ENCODE results near the gene SRRM1.

SRRM1 gene

GRCh38 chr1:24640288-24640687 lies 2.8 kb upstream of the SRRM1 start:
- H3K4me2 ChIP-seq (ENCODE audit: low read length), result no peak overlapping the region

GRCh38 chr1:24641646-24642151 lies 1.4 kb upstream of the SRRM1 start:
- no peaks in the 10 kb centered on the region for H3K9me3 ChIP-seq (ENCODE audit: low read length)
- H3K4me2 ChIP-seq (ENCODE audit: low read length), result peak overlapping the region; percentile 72
- TF ChIP-seq EZH2 (IDR thresholded peaks at IDR 0.05; ENCODE audit: borderline replicate concordance, low read length) (no peak), CTCF (IDR thresholded peaks at IDR 0.05; ENCODE audit: low read length) (no peak)
- H4K20me1 ChIP-seq (ENCODE audit: insufficient read depth, low read length), result no peaks in the 10 kb centered on the region
- peaks cover 34% of the 10 kb centered on the region for H3K79me2 ChIP-seq (ENCODE audit: insufficient read depth, low read length)
- H3K27ac ChIP-seq (ENCODE audit: low read depth, low read length, poor library complexity, severe bottlenecking), result no peak overlapping the region
- peaks cover 19% of the 10 kb centered on the region for H3K36me3 ChIP-seq (ENCODE audit: insufficient read depth, low read length)
- H3K4me3 ChIP-seq (ENCODE audit: low read depth, low read length, poor library complexity, severe bottlenecking), result peak overlapping the region; percentile 69
- peaks cover 24% of the 10 kb centered on the region for H3K4me1 ChIP-seq (ENCODE audit: insufficient read depth, low read length, severe bottlenecking)
- H3K9ac ChIP-seq (ENCODE audit: low read length), result peak overlapping the region; percentile 81; the same call in 1 of the 2 replicates
- no peak overlapping the region for H2AFZ ChIP-seq (ENCODE audit: low read length)
- no peaks in the 10 kb centered on the region for H3K27me3 ChIP-seq (ENCODE audit: insufficient read depth, low read length)
- H3K9me2 ChIP-seq (ENCODE audit: low read depth, low read length), result no peaks in the 10 kb centered on the region
- H3F3A ChIP-seq (ENCODE audit: insufficient read depth, low read length), result no peaks in the 10 kb centered on the region

More at GRCh38 chr1:24640288-24640687, 2.8 kb upstream of the SRRM1 start:
- no peak overlapping the region for H3K4me3 ChIP-seq (ENCODE audit: low read depth, low read length, poor library complexity, severe bottlenecking)
- no peak overlapping the region for H3K27ac ChIP-seq (ENCODE audit: low read depth, low read length, poor library complexity, severe bottlenecking)
- H4K20me1 ChIP-seq (ENCODE audit: insufficient read depth, low read length), result no peaks in the 10 kb centered on the region
- H3K9me3 ChIP-seq (ENCODE audit: low read length), result no peaks in the 10 kb centered on the region
- no peak overlapping the region for H2AFZ ChIP-seq (ENCODE audit: low read length)
- H3K4me1 ChIP-seq (ENCODE audit: insufficient read depth, low read length, severe bottlenecking), result peaks cover 20% of the 10 kb centered on the region
- H3K27me3 ChIP-seq (ENCODE audit: insufficient read depth, low read length), result no peaks in the 10 kb centered on the region
- TF ChIP-seq EZH2 (IDR thresholded peaks at IDR 0.05; ENCODE audit: borderline replicate concordance, low read length), result no peak
- no peak for TF ChIP-seq CTCF (IDR thresholded peaks at IDR 0.05; ENCODE audit: low read length)
- no peak overlapping the region for H3K9ac ChIP-seq (ENCODE audit: low read length)
- no peaks in the 10 kb centered on the region for H3F3A ChIP-seq (ENCODE audit: insufficient read depth, low read length)
- peaks cover 5% of the 10 kb centered on the region; the same call in 1 of the 2 replicates for H3K36me3 ChIP-seq (ENCODE audit: insufficient read depth, low read length)
- peaks cover 21% of the 10 kb centered on the region for H3K79me2 ChIP-seq (ENCODE audit: insufficient read depth, low read length)
- H3K9me2 ChIP-seq (ENCODE audit: low read depth, low read length), result no peaks in the 10 kb centered on the region

GRCh38 chr1:24643363-24644099 lies 429 bp downstream of the SRRM1 start:
- H3K36me3 ChIP-seq (ENCODE audit: insufficient read depth, low read length), result peaks cover 38% of the 10 kb centered on the region
- H3K79me2 ChIP-seq (ENCODE audit: insufficient read depth, low read length), result peaks cover 34% of the 10 kb centered on the region
- no peak overlapping the region for H2AFZ ChIP-seq (ENCODE audit: low read length)

More at GRCh38 chr1:24643363-24644099, 429 bp downstream of the SRRM1 start:
- Histone ChIP-seq H3K27me3 (ENCODE audit: insufficient read depth, low read length) (no peaks in the 10 kb centered on the region), H3K27ac (ENCODE audit: low read depth, low read length, poor library complexity, severe bottlenecking) (peak overlapping the region; percentile 12), H3K4me1 (ENCODE audit: insufficient read depth, low read length, severe bottlenecking) (peaks cover 24% of the 10 kb centered on the region), H3K9ac (ENCODE audit: low read length) (peak overlapping the region; percentile 96), H3K4me2 (ENCODE audit: low read length) (peak overlapping the region; percentile 75), H3K4me3 (ENCODE audit: low read depth, low read length, poor library complexity, severe bottlenecking) (peak overlapping the region; percentile 94), H3K9me3 (ENCODE audit: low read length) (no peaks in the 10 kb centered on the region), H4K20me1 (ENCODE audit: insufficient read depth, low read length) (no peaks in the 10 kb centered on the region), H3K9me2 (ENCODE audit: low read depth, low read length) (no peaks in the 10 kb centered on the region), H3F3A (ENCODE audit: insufficient read depth, low read length) (no peaks in the 10 kb centered on the region)
- TF ChIP-seq CTCF (IDR thresholded peaks at IDR 0.05; ENCODE audit: low read length) (no peak), EZH2 (IDR thresholded peaks at IDR 0.05; ENCODE audit: borderline replicate concordance, low read length) (no peak)
